ENCODE results near the gene CD247.

CD247 gene

GRCh38 chr1:167423684-167424619, 94.4 kb downstream of the CD247 start:
- ATAC-seq (ENCODE audit: insufficient read depth, low read depth) (0 out of 3 replicates have a peak, but pooled peaks have one; percentile 20), DNase-seq (no peak)
- no peaks in the 10 kb centered on the region for H3K9me3 ChIP-seq (ENCODE audit: insufficient read depth, low read length, severe bottlenecking)
- peaks cover under 1% of the 10 kb centered on the region; the same call in 1 of the 2 replicates for H3K4me1 ChIP-seq (ENCODE audit: insufficient read depth, low read length)
- H3K27ac ChIP-seq (ENCODE audit: low read length): no peak overlapping the region
- no peak overlapping the region for H3K9ac ChIP-seq (ENCODE audit: low read depth, low read length)
- H4K20me1 ChIP-seq (ENCODE audit: insufficient read depth, low read length): no peaks in the 10 kb centered on the region
- H3K79me2 ChIP-seq (ENCODE audit: insufficient read depth, low read length): no peaks in the 10 kb centered on the region
- H3K36me3 ChIP-seq (ENCODE audit: insufficient read depth, low read length): peaks cover 4% of the 10 kb centered on the region; the same call in 1 of the 2 replicates
- no peaks in the 10 kb centered on the region for H3K27me3 ChIP-seq (ENCODE audit: insufficient read depth, low read length, poor library complexity)
- H3K4me3 ChIP-seq (ENCODE audit: low read depth in 1 of 2, low read length in 2 of 2): no peak overlapping the region
- no peak overlapping the region for H3K4me2 ChIP-seq (ENCODE audit: insufficient read depth, low read length)
- no peak overlapping the region for H2AFZ ChIP-seq (ENCODE audit: low read depth, low read length)
- TF ChIP-seq CTCF (IDR thresholded peaks at IDR 0.05; ENCODE audit: borderline replicate concordance, extremely low read depth, low read length, poor library complexity, severe bottlenecking): no peak
- no peak for TF ChIP-seq EZH2 (IDR thresholded peaks at IDR 0.05; ENCODE audit: borderline replicate concordance, low read depth, low read length, severe bottlenecking)

GRCh38 chr1:167420510-167420909, 97.8 kb downstream of the CD247 start:
- ATAC-seq (ENCODE audit: insufficient read depth, low read depth) (no peak), DNase-seq (no peak)
- H3K27ac ChIP-seq (ENCODE audit: low read length): no peak overlapping the region
- H3K9ac ChIP-seq (ENCODE audit: low read depth, low read length): no peak overlapping the region
- H3K9me3 ChIP-seq (ENCODE audit: insufficient read depth, low read length, severe bottlenecking): no peaks in the 10 kb centered on the region
- no peaks in the 10 kb centered on the region for H3K79me2 ChIP-seq (ENCODE audit: insufficient read depth, low read length)
- H3K27me3 ChIP-seq (ENCODE audit: insufficient read depth, low read length, poor library complexity): no peaks in the 10 kb centered on the region
- no peak overlapping the region for H2AFZ ChIP-seq (ENCODE audit: low read depth, low read length)
- no peaks in the 10 kb centered on the region for H4K20me1 ChIP-seq (ENCODE audit: insufficient read depth, low read length)
- H3K4me2 ChIP-seq (ENCODE audit: insufficient read depth, low read length): no peak overlapping the region
- TF ChIP-seq EZH2 (IDR thresholded peaks at IDR 0.05; ENCODE audit: borderline replicate concordance, low read depth, low read length, severe bottlenecking) (no peak), CTCF (IDR thresholded peaks at IDR 0.05; ENCODE audit: borderline replicate concordance, extremely low read depth, low read length, poor library complexity, severe bottlenecking) (no peak)
- peaks cover 13% of the 10 kb centered on the region for H3K4me1 ChIP-seq (ENCODE audit: insufficient read depth, low read length)
- H3K36me3 ChIP-seq (ENCODE audit: insufficient read depth, low read length): peaks cover 16% of the 10 kb centered on the region
- H3K4me3 ChIP-seq (ENCODE audit: low read depth in 1 of 2, low read length in 2 of 2): no peak overlapping the region

- ATAC-seq (ENCODE audit: insufficient read depth, low read depth): no peak
- Histone ChIP-seq H3K27me3 (ENCODE audit: insufficient read depth, low read length, poor library complexity) (no peaks in the 10 kb centered on the region), H3K4me1 (ENCODE audit: insufficient read depth, low read length) (peaks cover 13% of the 10 kb centered on the region), H3K36me3 (ENCODE audit: insufficient read depth, low read length) (peaks cover 26% of the 10 kb centered on the region), H4K20me1 (ENCODE audit: insufficient read depth, low read length) (no peaks in the 10 kb centered on the region), H2AFZ (ENCODE audit: low read depth, low read length) (no peak overlapping the region), H3K4me3 (ENCODE audit: low read depth in 1 of 2, low read length in 2 of 2) (no peak overlapping the region), H3K4me2 (ENCODE audit: insufficient read depth, low read length) (no peak overlapping the region), H3K9me3 (ENCODE audit: insufficient read depth, low read length, severe bottlenecking) (no peaks in the 10 kb centered on the region), H3K27ac (ENCODE audit: low read length) (no peak overlapping the region), H3K79me2 (ENCODE audit: insufficient read depth, low read length) (no peaks in the 10 kb centered on the region), H3K9ac (ENCODE audit: low read depth, low read length) (no peak overlapping the region)
- no peak for DNase-seq
- TF ChIP-seq CTCF (IDR thresholded peaks at IDR 0.05; ENCODE audit: borderline replicate concordance, extremely low read depth, low read length, poor library complexity, severe bottlenecking) (no peak), EZH2 (IDR thresholded peaks at IDR 0.05; ENCODE audit: borderline replicate concordance, low read depth, low read length, severe bottlenecking) (no peak)
These were observed 99.1 kb downstream of the CD247 start for GRCh38 chr1:167419245-167419644.
